Tibial nerve (tissue), 4 donors: ENCODE measurements around the gene CFAP92. TPM values are rescaled to one million over a fixed set of nuclear protein-coding genes. Genes with fewer than 3 reads are reported as not detected.

Source experiments
- DNase-seq, 2 donors: peaks; one replicate each; pipeline ENCODE4 v3.0.0-alpha.2; 2019; ENCODE audit warnings: low spot score in 2 of 2
- H3K27ac ChIP-seq, 4 donors: fragments of 200-600 bp; sonication (generic) in 3 of 4; one replicate each; pipeline ENCODE4 v1.5.1; 2017 to 2019; ENCODE audit warnings: mild to moderate bottlenecking in 1 of 4
- H3K27me3 ChIP-seq, 2 donors: fragments of 200-600 bp; sonication (generic) in 1 of 2; one replicate each; pipeline versions ENCODE4 v1.5.1 to v1.6.0; 2017 to 2019
- H3K36me3 ChIP-seq, 3 donors: fragments of 200-600 bp; sonication (generic); one replicate each; pipeline ENCODE4 v1.5.1; 2018 to 2019
- H3K4me1 ChIP-seq, 4 donors: fragments of 200-600 bp; sonication (generic) in 3 of 4; one replicate each; pipeline ENCODE4 v1.5.1; 2017 to 2019
- H3K4me3 ChIP-seq, 4 donors: fragments of 200-600 bp; sonication (generic) in 3 of 4; one replicate each; pipeline ENCODE4 v1.5.1; 2017 to 2019; ENCODE audit warnings: mild to moderate bottlenecking in 1 of 4, moderate library complexity in 1 of 4
- H3K9me3 ChIP-seq, 4 donors: fragments of 200-600 bp; sonication (generic) in 3 of 4; one replicate each; pipeline ENCODE4 v1.5.1; 2017 to 2019
- CTCF ChIP-seq, 5 experiments: fragments of 200-600 bp in 3 of 5; fragments of 450-650 bp in 2 of 5; sonication (generic) in 3 of 5; IDR thresholded peaks; one replicate each; pipeline ENCODE4 v1.5.1; 2016 to 2019; ENCODE audit warnings: antibody characterized with exemption in 5 of 5, mild to moderate bottlenecking in 3 of 5, moderate library complexity in 2 of 5
- EP300 ChIP-seq, 2 donors: sonication (generic); formaldehyde crosslinking; IDR thresholded peaks; one replicate each; pipeline ENCODE4 v1.6.1; 2017; ENCODE audit warnings: antibody characterized with exemption in 2 of 2, mild to moderate bottlenecking in 1 of 2
- POLR2A ChIP-seq, 2 donors: fragments of 450-650 bp; IDR thresholded peaks; one replicate each; pipeline ENCODE4 v1.6.1; 2017; ENCODE audit warnings: antibody characterized with exemption in 2 of 2, mild to moderate bottlenecking in 2 of 2, moderate library complexity in 2 of 2
- WGBS, 2 donors: methylation state at CpG; one replicate each; pipeline ENCODE4 v1.1.5; 2018; 5-methylcytosine and 5-hydroxymethylcytosine counted together
- total RNA-seq, 4 donors: library from RNA; depleted of rRNA; stranded (reverse); fragments of >200 nt; gene quantifications; one replicate each; pipeline ENCODE4 v1.1.0, GENCODE V29; 2016

Gene CFAP92
- total RNA-seq, 4 donors from 2014 or later = 0.22 to 0.78 (median 0.63) TPM; not detected in 1

DNA sequence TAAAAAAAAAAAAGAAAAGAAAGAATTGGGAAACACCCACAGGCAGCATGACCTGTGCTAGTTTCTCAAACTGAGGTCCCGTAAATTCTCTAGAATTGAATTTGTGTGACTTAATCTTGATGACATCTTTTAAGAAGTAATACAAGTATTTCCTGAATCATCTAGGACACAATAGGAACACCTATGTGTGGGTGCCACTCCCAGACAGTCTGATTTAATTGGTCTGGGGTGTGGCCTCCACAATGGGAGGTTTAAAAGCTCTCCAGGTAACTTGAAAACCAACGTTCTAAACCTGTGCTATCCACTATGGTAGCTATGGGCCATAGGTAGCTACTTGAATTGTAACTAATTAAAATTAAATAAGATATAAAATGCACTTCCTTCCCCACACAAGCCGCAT, 28.1 kb downstream of the CFAP92 start:
- no peak overlapping the region for H3K27ac ChIP-seq
- DNase-seq = no peak
- H3K4me1 ChIP-seq = peaks cover 0 to 9% (median 0%) of the 10 kb centered on the region in 4 donors
- TF ChIP-seq EP300 (IDR thresholded peaks at IDR 0.05) (no peak), POLR2A (IDR thresholded peaks at IDR 0.05) (no peak), CTCF (IDR thresholded peaks at IDR 0.05) (no peak)
- no peaks in the 10 kb centered on the region for H3K9me3 ChIP-seq
- no peaks in the 10 kb centered on the region for H3K27me3 ChIP-seq
- no peaks in the 10 kb centered on the region for H3K36me3 ChIP-seq
- WGBS, 2 donors = 81 to 90% methylated on average over 3 of the region's 3 CpGs
- no peak overlapping the region for H3K4me3 ChIP-seq

GRCh38 chr3:128965280-128965679, 28.6 kb downstream of the CFAP92 start:
- no peaks in the 10 kb centered on the region for H3K9me3 ChIP-seq
- 77 to 83% methylated on average over 9 of the region's 9 CpGs for WGBS, 2 donors
- H3K4me1 ChIP-seq = peaks cover 0 to 4% (median 0%) of the 10 kb centered on the region in 4 donors
- no peak overlapping the region for H3K4me3 ChIP-seq
- TF ChIP-seq EP300 (IDR thresholded peaks at IDR 0.05) (no peak), POLR2A (IDR thresholded peaks at IDR 0.05) (no peak), CTCF (IDR thresholded peaks at IDR 0.05) (no peak)
- H3K27me3 ChIP-seq = no peaks in the 10 kb centered on the region
- no peak for DNase-seq
- H3K27ac ChIP-seq = no peak overlapping the region
- no peaks in the 10 kb centered on the region for H3K36me3 ChIP-seq

DNA sequence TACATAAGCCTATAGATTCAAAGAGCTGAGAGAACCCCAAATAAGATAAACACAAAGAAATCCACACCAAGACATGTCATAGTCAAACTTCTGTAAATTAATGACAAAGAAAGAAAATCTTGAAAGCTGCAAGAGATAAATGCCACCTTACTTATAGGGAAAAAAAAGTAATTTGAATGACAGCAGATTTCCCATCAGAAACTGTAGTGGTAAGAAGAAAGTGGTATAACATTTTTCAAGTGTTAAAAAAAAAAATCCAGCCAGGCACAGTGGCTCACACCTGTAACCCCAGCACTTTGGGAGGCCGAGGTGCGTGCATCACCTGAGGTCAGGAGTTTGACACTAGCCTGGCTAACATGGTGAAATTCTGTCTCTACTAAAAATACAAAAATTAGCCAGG, 37.4 kb downstream of the CFAP92 start:
- Histone ChIP-seq H3K9me3 (peaks cover 0 to 20% (median 2%) of the 10 kb centered on the region in 4 donors), H3K4me1 (no peaks in the 10 kb centered on the region), H3K27me3 (no peaks in the 10 kb centered on the region), H3K4me3 (no peak overlapping the region), H3K36me3 (no peaks in the 10 kb centered on the region), H3K27ac (no peak overlapping the region)
- no peak for DNase-seq
- 88 to 91% methylated on average over 2 of the region's 2 CpGs for WGBS, 2 donors
- TF ChIP-seq CTCF (IDR thresholded peaks at IDR 0.05) = no peak
- no peak for TF ChIP-seq POLR2A (IDR thresholded peaks at IDR 0.05)
- TF ChIP-seq EP300 (IDR thresholded peaks at IDR 0.05) = no peak

DNA sequence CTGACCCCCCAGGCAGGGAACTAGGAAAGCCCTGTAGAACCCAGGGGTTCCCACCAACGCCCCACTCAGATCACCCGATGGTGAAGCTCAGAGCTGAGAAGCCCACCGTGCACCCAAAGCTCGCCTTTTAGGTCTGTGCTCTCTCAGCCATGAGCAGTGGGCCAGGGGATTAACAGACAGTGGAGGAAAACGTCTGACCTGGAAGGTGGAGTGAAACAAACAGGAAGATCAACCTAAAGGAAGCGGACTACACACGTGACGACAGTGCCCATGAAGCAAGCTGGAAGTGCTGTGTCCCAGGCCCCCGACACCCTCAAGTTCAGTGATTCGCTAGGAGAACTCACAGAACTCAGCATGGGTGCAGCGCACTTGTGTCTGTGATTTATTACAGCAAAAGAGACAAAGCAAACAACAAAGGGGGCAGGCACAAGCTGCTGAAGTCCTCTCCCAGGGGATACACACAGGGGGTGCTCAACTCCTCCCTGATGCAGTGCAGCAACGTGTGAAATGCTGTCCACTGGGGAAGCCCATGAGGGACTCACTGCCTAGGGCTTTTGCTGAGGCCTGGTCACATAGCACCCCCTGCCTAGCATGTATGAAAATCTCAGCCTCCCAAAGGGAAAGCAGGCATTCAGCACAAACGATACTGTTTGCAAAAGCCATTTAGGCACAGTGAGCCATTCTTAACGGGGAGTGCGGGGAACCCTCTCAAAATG, 43.5 kb downstream of the CFAP92 start:
- Histone ChIP-seq H3K27ac (no peak overlapping the region), H3K4me1 (no peaks in the 10 kb centered on the region), H3K9me3 (no peaks in the 10 kb centered on the region), H3K27me3 (no peaks in the 10 kb centered on the region), H3K36me3 (no peaks in the 10 kb centered on the region), H3K4me3 (no peak overlapping the region)
- TF ChIP-seq EP300 (IDR thresholded peaks at IDR 0.05) (no peak), POLR2A (IDR thresholded peaks at IDR 0.05) (no peak), CTCF (IDR thresholded peaks at IDR 0.05) (no peak)
- WGBS, 2 donors = 57 to 58% methylated on average over 15 of the region's 15 CpGs
- DNase-seq = no peak

GRCh38 chr3:128949158-128949557, 44.7 kb downstream of the CFAP92 start:
- no peaks in the 10 kb centered on the region for H3K36me3 ChIP-seq
- no peak overlapping the region for H3K4me3 ChIP-seq
- no peaks in the 10 kb centered on the region for H3K9me3 ChIP-seq
- 89 to 96% methylated on average over 3 of the region's 3 CpGs for WGBS, 2 donors
- H3K27me3 ChIP-seq = no peaks in the 10 kb centered on the region
- no peak for DNase-seq
- no peak for TF ChIP-seq POLR2A (IDR thresholded peaks at IDR 0.05)
- no peak for TF ChIP-seq CTCF (IDR thresholded peaks at IDR 0.05)
- no peak for TF ChIP-seq EP300 (IDR thresholded peaks at IDR 0.05)
- H3K27ac ChIP-seq = no peak overlapping the region
- no peaks in the 10 kb centered on the region for H3K4me1 ChIP-seq
